ENCODE results near the gene NTF3. TPM values are rescaled to one million over a fixed set of nuclear protein-coding genes. Genes with fewer than 3 reads are reported as not detected.
A peak's percentile ranks its signal among the peaks of the same experiment; 100 is the strongest.

NTF3 gene
- polyA plus RNA-seq (ENCODE audit: insufficient read length in 4 of 4) = 1 to 10 TPM; 3.5 to 4.5 (median 4.3) TPM

- DNase-seq (ENCODE audit: low read depth in 4 of 4, low spot score in 3 of 4) = no peak
Measured at GRCh38 chr12:5432011-5432400, at the start of gene NTF3. Gene NTF3, plus strand, starts transcription at chr12:5432108. Its CDS starts 217 bp downstream, at chr12:5432325.

DNA sequence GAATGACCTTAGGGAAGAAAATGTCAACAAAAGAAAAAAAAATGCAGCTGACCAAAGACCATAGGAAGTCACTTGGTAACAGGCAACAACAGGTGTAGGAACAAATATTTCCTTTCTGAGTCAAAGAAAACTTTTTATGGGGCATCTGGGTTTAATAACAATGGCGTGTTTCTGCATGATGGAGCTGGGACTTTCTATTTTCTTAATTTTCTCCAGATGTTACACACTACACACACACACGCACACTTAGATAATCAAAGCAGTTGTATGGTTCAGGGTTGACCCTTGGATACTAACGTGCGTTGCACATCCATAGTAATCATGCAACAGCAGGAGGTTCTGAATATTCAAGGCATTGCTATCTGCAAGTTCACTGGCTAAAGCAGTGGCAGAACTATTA, 47.9 kb upstream of the NTF3 start:
- DNase-seq (ENCODE audit: low read depth in 4 of 4, low spot score in 3 of 4) = no peak

DNA sequence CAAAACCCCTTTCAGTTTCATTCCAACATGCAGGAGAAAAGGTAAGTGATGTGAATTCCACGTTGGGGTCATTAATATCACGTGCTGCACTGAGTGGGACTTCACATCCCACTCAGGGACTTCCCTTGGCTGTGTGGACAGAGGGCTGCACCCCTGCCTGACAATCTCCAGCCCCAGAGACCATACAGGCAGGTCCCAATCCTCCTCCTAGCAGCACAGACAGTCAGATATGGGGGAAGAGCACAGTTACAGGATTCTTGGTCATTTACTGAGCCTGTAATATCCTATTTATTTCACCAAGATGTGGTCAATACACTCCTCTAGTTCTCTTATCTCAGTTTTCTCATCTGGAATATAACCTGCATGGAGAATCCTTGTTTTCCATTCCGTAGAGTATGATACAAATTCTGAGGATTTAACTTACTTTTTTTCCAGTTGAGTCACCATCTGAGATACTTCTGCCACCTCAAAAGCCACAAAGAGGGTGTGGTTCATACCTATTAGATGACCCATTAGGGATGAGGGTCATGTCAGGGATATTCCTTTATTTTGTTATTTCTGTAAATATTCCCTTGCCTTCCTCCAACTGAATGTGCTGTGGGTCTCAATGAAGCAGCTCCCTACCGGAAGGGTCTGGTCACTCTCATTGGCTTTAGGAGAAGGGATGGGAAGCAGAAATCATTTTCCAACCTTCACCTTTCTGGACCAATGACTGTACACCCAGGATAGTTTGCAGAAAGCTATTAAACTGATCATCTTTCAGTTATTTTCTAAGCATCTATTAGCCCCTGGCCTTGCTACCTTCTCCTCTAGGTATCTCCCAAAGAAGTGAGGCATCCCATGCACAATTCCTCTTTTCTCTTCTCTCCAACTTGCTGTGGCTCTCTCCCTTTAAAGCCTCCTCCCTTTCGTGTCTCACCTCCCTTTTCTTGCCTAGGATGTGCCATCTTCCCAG, 43.0 kb upstream of the NTF3 start:
- DNase-seq (ENCODE audit: low read depth in 4 of 4, low spot score in 3 of 4) = no peak

GRCh38 chr12:5390174-5390799, 41.6 kb upstream of the NTF3 start:
- DNase-seq (ENCODE audit: low read depth in 4 of 4, low spot score in 3 of 4) = no peak

DNA sequence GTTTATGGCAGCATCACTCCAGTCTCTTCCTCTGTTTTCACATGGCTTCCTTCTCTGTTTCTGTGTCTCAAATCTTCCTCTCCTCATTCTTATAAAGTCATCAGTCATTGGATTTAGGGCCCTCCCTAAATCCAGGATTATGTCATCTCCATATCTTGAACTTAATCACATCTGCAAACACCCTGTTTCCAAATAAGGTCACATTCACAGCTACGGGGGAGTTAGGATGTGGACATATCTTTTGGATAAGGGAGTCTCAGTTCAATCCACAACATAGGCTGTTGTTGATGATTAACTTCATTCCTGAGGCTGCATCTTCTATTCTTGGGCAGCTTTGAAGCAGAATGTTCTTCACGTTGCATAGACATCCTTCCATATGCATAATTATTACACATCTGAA, 40.3 kb upstream of the NTF3 start:
- no peak for DNase-seq (ENCODE audit: low read depth in 4 of 4, low spot score in 3 of 4)

GRCh38 chr12:5392961-5393360, 38.9 kb upstream of the NTF3 start:
- DNase-seq (ENCODE audit: low read depth in 4 of 4, low spot score in 3 of 4) = no peak

GRCh38 chr12:5395443-5396271, 36.3 kb upstream of the NTF3 start:
- DNase-seq (ENCODE audit: low read depth in 4 of 4, low spot score in 3 of 4) = peak in 3 of 4 donors; percentile 20 to 48 (median 35)

DNA sequence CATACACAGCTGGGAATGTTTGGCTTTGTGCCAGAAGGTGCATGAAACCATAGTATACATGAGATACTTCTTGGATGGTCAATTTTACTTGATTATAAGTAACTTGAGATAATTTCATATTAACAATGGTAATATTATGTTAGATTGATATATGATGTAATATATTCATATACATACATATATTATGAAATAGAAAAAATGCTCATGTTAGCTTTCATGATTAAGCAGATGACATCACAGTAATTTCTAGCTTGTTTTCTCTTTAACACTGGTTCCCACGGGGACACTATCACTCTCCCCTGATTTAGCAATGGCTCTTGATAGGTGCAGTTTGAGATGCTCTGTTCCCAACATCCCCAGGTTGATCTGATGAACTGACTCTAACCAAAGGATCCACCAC, 35.4 kb upstream of the NTF3 start:
- DNase-seq (ENCODE audit: low read depth in 4 of 4, low spot score in 3 of 4) = no peak

- no peak for DNase-seq (ENCODE audit: low read depth in 4 of 4, low spot score in 3 of 4)
Measured at GRCh38 chr12:5399266-5399665, 32.6 kb upstream of the NTF3 start.

- no peak for DNase-seq (ENCODE audit: low read depth in 4 of 4, low spot score in 3 of 4)
Measured at GRCh38 chr12:5402009-5402935, 29.6 kb upstream of the NTF3 start.

DNA sequence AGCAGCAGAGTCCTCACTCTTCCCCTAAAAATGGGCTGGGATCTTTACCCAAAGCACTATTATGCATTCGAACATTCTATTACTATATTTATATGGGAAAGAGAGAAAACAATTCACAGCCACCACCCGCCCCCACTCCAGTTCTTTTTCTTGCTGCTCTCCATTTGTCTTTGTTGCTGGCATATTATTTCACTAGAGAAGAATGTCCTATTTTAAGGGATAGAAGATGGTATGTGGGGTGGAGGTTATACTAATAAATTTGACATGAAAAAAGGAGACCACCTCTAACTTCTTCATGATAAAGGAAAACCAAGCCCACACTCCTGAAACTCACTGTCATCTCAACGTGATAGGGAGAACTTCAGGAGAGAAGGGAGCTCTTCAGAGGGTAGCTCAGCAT, 28.5 kb upstream of the NTF3 start:
- DNase-seq (ENCODE audit: low read depth in 4 of 4, low spot score in 3 of 4) = no peak

DNA sequence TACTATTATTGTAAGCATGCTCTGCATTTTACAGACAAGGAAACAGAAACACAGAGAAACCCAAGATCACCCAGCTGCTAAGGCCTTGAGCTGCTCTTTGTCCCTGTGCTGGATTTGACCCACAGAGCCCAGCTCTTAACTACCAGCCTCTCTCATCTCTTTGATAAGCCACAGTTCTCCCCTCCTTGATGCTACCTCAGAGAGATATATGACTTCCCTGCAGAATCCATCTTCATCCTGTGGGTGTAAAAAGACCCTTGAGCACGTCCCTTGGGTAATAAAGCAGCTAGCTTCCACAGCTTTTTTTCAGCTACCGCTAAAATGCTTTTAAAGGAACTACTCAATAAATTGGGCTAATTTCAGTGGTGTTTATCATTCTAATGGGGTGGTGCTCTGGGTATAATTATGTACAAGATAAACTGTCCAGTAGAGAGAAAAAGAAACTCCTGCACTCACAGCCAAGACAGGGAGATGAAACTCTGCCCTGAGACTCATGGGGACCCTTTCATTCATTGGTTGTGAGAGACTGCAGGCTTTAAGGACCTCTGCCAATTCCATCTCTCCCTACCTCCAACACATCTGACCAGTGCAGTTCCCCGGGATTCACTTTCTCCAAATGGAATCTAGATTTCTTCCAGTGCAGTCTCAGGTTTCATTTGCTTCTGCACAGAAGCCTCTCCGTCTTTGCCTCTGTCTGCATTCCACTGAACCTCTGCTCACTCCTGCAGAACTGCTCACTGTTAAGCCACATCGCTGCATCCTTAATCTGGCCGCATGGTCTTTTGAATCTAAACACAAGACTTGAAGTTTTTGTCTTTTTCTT, 24.7 kb upstream of the NTF3 start:
- no peak for DNase-seq (ENCODE audit: low read depth in 4 of 4, low spot score in 3 of 4)

GRCh38 chr12:5409619-5410018, 22.3 kb upstream of the NTF3 start:
- DNase-seq (ENCODE audit: low read depth in 4 of 4, low spot score in 3 of 4) = no peak

DNA sequence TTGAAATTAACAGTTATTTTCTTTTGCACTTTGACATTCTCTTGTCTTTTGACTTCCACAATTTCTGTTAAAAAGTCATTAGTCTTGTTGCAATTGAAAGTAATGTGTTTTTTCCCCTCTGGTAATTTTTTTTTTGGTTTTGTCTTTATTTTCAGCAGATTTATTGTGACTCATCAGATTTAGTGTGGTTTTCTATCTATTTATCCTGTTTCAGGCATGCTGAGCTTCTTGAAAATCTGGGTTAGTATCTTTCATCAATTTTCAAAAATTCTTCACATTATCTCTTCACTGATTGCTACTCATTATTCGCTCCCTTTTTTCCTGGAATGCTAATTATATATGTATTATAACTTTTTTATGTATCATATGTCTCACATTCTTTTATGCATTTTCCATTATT, 15.3 kb upstream of the NTF3 start:
- no peak for DNase-seq (ENCODE audit: low read depth in 4 of 4, low spot score in 3 of 4)

GRCh38 chr12:5417500-5417899, 14.4 kb upstream of the NTF3 start:
- no peak for DNase-seq (ENCODE audit: low read depth in 4 of 4, low spot score in 3 of 4)

GRCh38 chr12:5428332-5429221, 3.3 kb upstream of the NTF3 start:
- no peak for DNase-seq (ENCODE audit: low read depth in 4 of 4, low spot score in 3 of 4)

DNA sequence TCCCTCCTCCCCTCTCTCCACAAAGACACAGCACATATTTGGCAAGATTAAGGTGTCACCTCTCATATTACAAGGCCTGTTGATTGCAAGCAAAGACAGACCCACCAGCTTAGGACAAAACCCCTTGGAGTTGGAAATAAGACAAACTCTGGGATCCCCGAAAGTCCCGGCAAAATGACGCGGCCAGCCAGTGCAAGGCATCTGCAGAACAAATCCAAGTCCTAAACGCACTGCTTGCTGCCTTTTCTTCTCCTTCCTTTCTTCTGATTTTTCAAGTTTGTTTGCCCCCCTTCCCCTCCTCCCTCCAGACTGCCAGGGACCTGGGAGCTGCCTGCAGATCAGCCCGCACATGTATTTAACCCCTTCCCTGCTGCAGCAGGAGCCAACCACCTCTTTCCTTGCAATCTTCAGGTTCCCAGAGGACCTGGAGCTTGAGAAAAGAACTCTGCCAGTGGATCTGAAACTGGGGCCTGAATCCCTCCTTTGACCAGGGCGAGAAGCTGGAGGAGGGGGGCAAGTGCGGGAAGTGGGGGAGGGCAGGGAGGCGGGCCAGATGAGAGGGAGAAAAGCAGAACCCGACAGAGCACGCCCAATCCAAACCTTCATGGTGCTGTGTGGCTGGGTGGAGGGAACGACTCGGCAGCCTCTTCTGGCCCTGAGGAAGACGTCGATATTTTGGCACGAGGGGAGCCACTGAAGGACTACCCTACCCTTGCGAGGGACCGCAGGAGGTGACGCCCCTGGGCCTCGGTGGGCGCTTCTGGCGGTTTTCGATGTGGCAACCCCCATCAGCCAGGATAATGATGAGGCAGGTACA, 2.0 kb upstream of the NTF3 start:
- DNase-seq (ENCODE audit: low read depth in 4 of 4, low spot score in 3 of 4) = no peak
